HEK293T (cell line): ENCODE data around the gene PPM1L.

Experiments used
- NFRKB ChIP-seq: fragments of 450-650 bp; IDR thresholded peaks from 2 replicates; pipeline ENCODE4 v1.6.1; 2016; ENCODE audit warnings: mild to moderate bottlenecking, moderate library complexity
- SP1 ChIP-seq: fragments of 450-650 bp; IDR thresholded peaks from 2 replicates; pipeline ENCODE4 v1.6.1; 2017
- TARDBP ChIP-seq: fragments of 450-650 bp; IDR thresholded peaks from 2 replicates; pipeline ENCODE4 v1.6.1; 2016
- ZNF384 ChIP-seq: fragments of 450-650 bp; IDR thresholded peaks from 2 replicates; pipeline ENCODE4 v1.6.1; 2016

GRCh38 chr3:160987982-160988964 is 232.2 kb downstream of the PPM1L start:
- no peak for TF ChIP-seq SP1
- TF ChIP-seq ZNF384: no peak
- no peak for TF ChIP-seq TARDBP
- TF ChIP-seq NFRKB: no peak
